Vagina (tissue), 2 donors: ENCODE measurements around the gene ATG9B.

Experiments
- POLR2A ChIP-seq, 2 donors: fragments of 450-650 bp; IDR thresholded peaks; one replicate each; pipeline ENCODE4 v1.6.1; 2017; ENCODE audit warnings: antibody characterized with exemption in 2 of 2, mild to moderate bottlenecking in 2 of 2, moderate library complexity in 2 of 2
- POLR2AphosphoS5 ChIP-seq, 2 donors: sonication (generic); formaldehyde crosslinking; IDR thresholded peaks; one replicate each; pipeline ENCODE4 v1.9.0; 2017; ENCODE audit warnings: antibody characterized with exemption in 2 of 2, mild to moderate bottlenecking in 2 of 2, low read depth in 1 of 2; ENCODE audit not compliant: insufficient read depth in 1 of 2
- TF ChIP-seq, protein P1 (sequence below), 3 experiments: fragments of 450-650 bp in 2 of 3; fragments of 200-600 bp in 1 of 3; sonication (generic) in 1 of 3; IDR thresholded peaks; one replicate each; pipeline ENCODE4 v1.5.1; 2017 to 2019; ENCODE audit warnings: antibody characterized with exemption in 3 of 3, mild to moderate bottlenecking in 2 of 3, moderate library complexity in 2 of 3

DNA sequence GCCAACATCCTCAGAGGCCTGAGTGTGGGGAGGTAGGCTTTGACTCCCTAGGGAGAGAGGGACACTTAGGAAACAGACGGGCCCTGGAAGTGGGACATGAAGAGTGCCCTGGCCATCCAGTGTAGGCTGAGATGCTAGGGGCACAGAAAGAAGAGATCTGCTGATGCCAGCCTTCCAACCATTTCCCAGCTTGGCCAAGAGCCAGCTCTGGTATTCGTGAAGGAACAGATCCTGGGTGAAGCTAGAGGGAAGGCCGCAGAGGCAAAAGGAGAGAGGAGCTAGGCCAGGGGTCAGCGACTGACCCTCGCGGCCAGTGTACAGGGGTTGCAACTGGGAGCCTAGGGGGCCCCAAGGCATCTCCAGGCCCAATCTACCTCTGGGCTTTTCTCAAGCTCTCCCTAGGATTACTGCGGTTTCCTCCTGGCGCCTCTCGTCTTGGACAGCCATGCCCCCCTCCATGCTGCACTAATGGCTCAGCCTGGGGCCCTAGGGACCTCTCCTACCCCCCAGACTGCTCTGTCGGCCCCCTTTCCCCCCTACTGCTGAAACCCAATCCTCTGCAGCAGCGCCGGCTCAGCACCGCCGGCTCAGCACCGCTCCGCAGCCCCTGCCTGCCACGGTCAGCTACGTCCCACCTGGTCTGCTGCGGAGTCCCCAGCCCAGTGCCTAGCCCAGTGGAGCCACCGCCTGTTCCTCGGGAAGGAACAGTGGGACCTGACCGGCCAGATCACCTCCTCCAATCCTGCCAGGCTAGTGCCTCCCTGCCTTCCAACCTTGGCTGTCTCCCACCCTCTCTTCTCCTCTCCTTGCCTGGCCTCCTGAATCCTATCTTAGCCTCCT is 23.9 kb upstream of the ATG9B start, which contains the start of gene ASIC3:
- TF ChIP-seq, protein P1, sequence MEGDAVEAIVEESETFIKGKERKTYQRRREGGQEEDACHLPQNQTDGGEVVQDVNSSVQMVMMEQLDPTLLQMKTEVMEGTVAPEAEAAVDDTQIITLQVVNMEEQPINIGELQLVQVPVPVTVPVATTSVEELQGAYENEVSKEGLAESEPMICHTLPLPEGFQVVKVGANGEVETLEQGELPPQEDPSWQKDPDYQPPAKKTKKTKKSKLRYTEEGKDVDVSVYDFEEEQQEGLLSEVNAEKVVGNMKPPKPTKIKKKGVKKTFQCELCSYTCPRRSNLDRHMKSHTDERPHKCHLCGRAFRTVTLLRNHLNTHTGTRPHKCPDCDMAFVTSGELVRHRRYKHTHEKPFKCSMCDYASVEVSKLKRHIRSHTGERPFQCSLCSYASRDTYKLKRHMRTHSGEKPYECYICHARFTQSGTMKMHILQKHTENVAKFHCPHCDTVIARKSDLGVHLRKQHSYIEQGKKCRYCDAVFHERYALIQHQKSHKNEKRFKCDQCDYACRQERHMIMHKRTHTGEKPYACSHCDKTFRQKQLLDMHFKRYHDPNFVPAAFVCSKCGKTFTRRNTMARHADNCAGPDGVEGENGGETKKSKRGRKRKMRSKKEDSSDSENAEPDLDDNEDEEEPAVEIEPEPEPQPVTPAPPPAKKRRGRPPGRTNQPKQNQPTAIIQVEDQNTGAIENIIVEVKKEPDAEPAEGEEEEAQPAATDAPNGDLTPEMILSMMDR (IDR thresholded peaks at IDR 0.05) = no peak
- TF ChIP-seq POLR2AphosphoS5 (IDR thresholded peaks at IDR 0.05; ENCODE audit: insufficient read depth in 1 of 2, low read depth in 1 of 2) (no peak), POLR2A (IDR thresholded peaks at IDR 0.05) (no peak)
